NT2/D1 (cell line): ENCODE data around the gene ITGA2B.
"Not testable (repeated sequence)": the region's sequence is repeated elsewhere in the genome, so short reads cannot be mapped to it uniquely, and the experiment has no call there.

Source experiments
- DNase-seq: peaks from one replicate; pipeline ENCODE4 v3.0.0-alpha.2; 2011; ENCODE audit warnings: low read depth, low spot score
- H3K27me3 ChIP-seq: 2 replicates; pipeline ENCODE4 v1.6.0; 2011; ENCODE audit warnings: mild to moderate bottlenecking; ENCODE audit not compliant: insufficient read length, insufficient read depth
- H3K36me3 ChIP-seq: 2 replicates; pipeline ENCODE4 v1.6.1; 2011; ENCODE audit warnings: mild to moderate bottlenecking, low read length, mixed read lengths; ENCODE audit not compliant: insufficient read depth, insufficient read length
- H3K4me1 ChIP-seq: 2 replicates; pipeline ENCODE4 v1.5.1; 2011; ENCODE audit not compliant: insufficient read depth, insufficient read length
- H3K4me3 ChIP-seq: 2 replicates; pipeline ENCODE4 v1.5.1; 2011; ENCODE audit warnings: low read depth; ENCODE audit not compliant: insufficient read length
- H3K9ac ChIP-seq: 2 replicates; pipeline ENCODE4 v1.6.0; 2011; ENCODE audit warnings: low read depth; ENCODE audit not compliant: insufficient read length
- H3K9me3 ChIP-seq: 2 replicates; pipeline ENCODE4 v1.5.1; 2011; ENCODE audit warnings: mild to moderate bottlenecking, low read length; ENCODE audit not compliant: insufficient read depth
- SUZ12 ChIP-seq: IDR thresholded peaks from 2 replicates; pipeline ENCODE4 v1.6.1; 2011; ENCODE audit not compliant: insufficient read length, insufficient read depth; ENCODE audit errors: extremely low read depth
- YY1 ChIP-seq: IDR thresholded peaks from 2 replicates; pipeline ENCODE4 v1.6.1; 2011; ENCODE audit not compliant: insufficient read length, insufficient read depth
- ZNF274 ChIP-seq: IDR thresholded peaks from 2 replicates; pipeline ENCODE4 v1.6.1; 2011; ENCODE audit warnings: mild to moderate bottlenecking, low read depth, low read length

The ITGA2B gene

DNA sequence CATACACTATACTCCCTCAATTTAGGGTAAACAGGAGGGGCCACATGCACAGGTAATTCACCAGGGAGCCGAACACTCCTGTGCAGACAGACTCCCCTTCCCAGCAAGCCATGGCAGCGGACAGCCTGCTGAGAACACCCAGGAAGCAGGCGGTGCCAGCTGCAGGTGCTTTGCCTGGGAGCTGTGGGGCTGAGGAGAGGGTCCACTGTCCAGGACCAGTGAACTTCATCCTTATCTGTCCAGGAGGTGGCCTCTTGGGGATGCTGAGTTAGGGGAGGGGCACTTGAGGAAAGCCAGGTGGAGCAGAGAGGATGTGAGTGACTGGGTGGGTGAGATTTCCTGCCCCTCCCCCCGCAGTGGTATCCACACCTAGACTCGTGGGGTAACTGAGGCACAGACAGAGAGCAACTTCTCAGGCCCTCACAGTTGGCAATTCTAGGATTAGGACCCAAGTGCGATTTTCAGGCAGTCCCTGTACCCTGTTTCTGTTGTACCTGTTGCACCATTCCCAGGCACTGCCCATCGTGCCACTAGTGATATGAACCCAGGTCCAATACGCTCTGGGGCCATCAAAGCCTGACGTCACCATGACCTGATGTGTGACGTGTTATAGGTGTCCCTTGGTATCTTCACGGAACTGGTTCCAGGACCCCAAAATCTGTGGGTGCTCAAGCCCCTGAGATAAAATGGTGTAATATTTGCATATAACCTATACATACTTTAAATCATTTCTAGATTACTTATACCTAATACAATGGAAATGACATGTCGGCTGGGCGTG lies 43.2 kb downstream of the ITGA2B start:
- Histone ChIP-seq H3K36me3 (peaks cover 28% of the 10 kb centered on the region), H3K4me1 (peaks cover 6% of the 10 kb centered on the region), H3K4me3 (peak overlapping the region; percentile 94), H3K27me3 (peaks cover 29% of the 10 kb centered on the region), H3K9me3 (no peaks in the 10 kb centered on the region), H3K9ac (peak overlapping the region; percentile 53)
- DNase-seq, result no peak
- TF ChIP-seq SUZ12 (no peak), ZNF274 (no peak), YY1 (no peak)

DNA sequence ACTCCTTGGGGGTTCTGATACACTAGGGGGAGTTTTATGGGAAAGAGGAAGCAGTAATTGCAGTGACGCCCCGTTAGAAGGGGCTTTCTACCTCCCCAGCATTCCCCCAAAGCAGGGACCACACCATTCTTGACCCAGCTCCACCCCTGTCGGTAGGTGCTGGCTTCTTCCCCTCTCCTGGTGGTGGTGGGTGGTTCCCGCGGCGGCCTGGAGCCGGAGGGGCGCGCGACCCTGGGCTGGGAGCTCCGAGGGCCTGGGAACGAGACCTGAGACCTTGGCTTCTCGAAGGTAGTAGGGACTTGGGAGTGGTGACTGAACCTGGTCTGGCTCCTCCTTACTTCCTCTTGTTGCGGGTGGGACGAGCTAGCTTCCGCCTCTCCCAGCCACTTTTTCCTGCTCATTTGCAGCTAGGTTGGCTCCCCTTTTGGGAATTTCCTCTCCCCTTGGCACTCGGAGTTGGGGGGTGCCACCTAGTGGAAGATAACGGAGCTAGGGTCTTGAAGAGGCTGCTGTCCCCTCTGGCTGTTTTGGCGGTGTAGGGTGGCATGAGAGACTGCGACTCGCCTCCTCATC lies 43.9 kb downstream of the ITGA2B start:
- no peak for TF ChIP-seq SUZ12
- no peak for TF ChIP-seq ZNF274
- no peak for TF ChIP-seq YY1
- H3K9me3 ChIP-seq, result no peaks in the 10 kb centered on the region
- peak overlapping the region; percentile 94 for H3K9ac ChIP-seq
- peaks cover 31% of the 10 kb centered on the region for H3K27me3 ChIP-seq
- H3K4me1 ChIP-seq, result peaks cover 6% of the 10 kb centered on the region
- peaks cover 21% of the 10 kb centered on the region for H3K36me3 ChIP-seq
- peak; percentile 67 for DNase-seq
- H3K4me3 ChIP-seq, result peak overlapping the region; percentile 94

DNA sequence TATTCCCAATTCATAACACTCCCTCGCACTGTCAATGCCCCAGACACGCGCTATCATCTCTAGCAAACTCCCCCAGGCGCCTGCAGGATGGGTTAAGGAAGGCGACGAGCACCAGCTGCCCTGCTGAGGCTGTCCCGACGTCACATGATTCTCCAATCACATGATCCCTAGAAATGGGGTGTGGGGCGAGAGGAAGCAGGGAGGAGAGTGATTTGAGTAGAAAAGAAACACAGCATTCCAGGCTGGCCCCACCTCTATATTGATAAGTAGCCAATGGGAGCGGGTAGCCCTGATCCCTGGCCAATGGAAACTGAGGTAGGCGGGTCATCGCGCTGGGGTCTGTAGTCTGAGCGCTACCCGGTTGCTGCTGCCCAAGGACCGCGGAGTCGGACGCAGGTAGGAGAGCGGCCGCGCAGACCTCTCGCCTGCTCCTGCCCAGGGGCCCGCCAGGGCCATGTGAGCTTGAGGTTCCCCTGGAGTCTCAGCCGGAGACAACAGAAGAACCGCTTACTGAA lies 44.5 kb downstream of the ITGA2B start, which contains the start of gene GRN:
GRN (plus strand) TSS at position 364 of the 515 bp plus-strand sequence. CDS start 3,863 bp downstream, outside the sequence.
- H3K27me3 ChIP-seq, result peaks cover 33% of the 10 kb centered on the region
- H3K9me3 ChIP-seq, result no peaks in the 10 kb centered on the region
- TF ChIP-seq YY1 (no peak), SUZ12 (no peak), ZNF274 (no peak)
- H3K9ac ChIP-seq, result peak within 1 kb of the TSS; percentile 94
- H3K4me3 ChIP-seq, result peak within 1 kb of the TSS; percentile 94
- DNase-seq, result peak; percentile 95
- peaks cover 6% of the 10 kb centered on the region for H3K4me1 ChIP-seq
- peaks cover 16% of the 10 kb centered on the region for H3K36me3 ChIP-seq

DNA sequence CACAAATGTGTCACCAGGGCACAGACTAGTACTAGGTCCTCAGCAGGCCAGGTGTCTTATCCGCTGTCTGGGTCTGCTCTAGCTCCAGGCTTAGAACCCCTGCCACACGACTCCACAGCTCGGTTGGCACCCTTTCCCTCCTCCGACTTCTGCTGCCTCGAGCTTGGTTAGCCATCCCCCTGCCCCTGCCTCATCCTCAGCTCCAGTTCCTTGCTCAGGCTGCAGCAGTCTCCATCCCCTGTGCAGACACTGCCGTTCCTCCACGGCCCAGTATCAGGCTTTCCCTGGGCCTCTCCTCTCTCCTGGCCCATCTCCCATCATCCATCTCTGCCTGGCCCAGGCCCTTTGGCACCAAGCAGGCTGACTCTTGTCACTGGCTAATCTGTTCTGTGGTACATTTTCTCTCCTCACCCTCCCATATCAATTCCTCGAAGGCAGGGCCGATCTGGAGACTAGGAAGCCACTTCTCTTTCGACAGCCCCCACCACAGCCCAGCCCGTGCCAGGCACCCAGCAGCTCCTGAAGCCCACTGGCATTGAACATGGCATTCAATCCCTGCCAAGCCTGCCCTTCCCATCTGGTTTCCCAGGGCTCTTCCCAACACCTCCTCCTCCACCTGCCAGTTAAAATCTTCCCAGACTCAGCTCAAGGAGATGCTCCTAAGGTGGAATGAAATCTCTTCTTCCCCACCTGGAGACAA lies 45.8 kb downstream of the ITGA2B start:
- Histone ChIP-seq H3K4me1 (peaks cover 6% of the 10 kb centered on the region), H3K36me3 (peaks cover 2% of the 10 kb centered on the region), H3K9me3 (no peaks in the 10 kb centered on the region), H3K27me3 (peaks cover 33% of the 10 kb centered on the region), H3K4me3 (no peak overlapping the region), H3K9ac (peak overlapping the region; percentile 43)
- TF ChIP-seq SUZ12 (no peak), ZNF274 (no peak), YY1 (no peak)
- no peak for DNase-seq

DNA sequence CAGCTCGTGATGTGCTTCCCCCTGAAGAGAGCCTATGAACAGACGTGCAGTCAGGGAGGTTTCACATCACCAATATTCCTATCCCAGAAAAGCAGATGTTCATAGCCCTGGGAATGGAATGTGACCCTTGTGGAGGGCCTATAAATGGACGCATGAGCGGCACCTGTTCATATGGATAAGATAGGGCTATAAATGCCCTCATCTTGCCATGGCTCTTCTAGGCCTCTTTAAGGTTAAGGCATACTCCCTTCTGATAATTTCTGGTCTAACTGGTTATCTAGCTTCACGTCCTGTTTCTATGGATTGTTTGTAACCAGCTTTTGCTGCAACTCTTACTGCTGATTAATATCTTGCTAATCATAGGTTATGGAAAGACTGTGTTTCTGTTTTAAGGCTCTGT lies 48.9 kb downstream of the ITGA2B start:
- not testable (repeated sequence) for DNase-seq, H3K9me3 ChIP-seq, H3K4me3 ChIP-seq, H3K9ac ChIP-seq, H3K4me1 ChIP-seq, H3K36me3 ChIP-seq
- peaks cover 33% of the 10 kb centered on the region for H3K27me3 ChIP-seq

DNA sequence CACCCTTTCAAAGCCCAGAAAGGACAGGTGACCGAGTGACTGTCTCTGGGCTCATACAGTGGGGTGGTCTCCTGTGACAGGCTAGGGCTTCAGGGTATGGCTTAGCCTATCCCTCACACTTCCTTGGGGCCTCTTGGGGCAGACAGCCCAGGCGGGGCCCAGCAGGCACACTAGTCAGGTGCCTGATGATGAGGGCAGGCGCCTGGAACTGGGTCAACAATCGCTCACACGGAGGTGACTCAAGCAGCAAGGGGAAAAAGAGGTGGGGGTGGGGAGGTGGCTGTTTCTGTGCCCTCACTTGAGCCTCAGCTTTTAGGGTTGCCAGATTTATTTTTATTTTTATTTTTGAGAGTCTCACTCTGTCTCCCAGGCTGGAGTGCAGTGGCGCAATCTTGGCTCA lies 50.7 kb downstream of the ITGA2B start:
- H3K27me3 ChIP-seq, result peaks cover 26% of the 10 kb centered on the region
- H3K4me1 ChIP-seq, result peaks cover 4% of the 10 kb centered on the region
- H3K9me3 ChIP-seq, result no peaks in the 10 kb centered on the region
- no peak for TF ChIP-seq SUZ12
- no peak for TF ChIP-seq YY1
- no peak for TF ChIP-seq ZNF274
- no peaks in the 10 kb centered on the region for H3K36me3 ChIP-seq
- no peak overlapping the region for H3K9ac ChIP-seq
- DNase-seq, result no peak
- no peak overlapping the region for H3K4me3 ChIP-seq

DNA sequence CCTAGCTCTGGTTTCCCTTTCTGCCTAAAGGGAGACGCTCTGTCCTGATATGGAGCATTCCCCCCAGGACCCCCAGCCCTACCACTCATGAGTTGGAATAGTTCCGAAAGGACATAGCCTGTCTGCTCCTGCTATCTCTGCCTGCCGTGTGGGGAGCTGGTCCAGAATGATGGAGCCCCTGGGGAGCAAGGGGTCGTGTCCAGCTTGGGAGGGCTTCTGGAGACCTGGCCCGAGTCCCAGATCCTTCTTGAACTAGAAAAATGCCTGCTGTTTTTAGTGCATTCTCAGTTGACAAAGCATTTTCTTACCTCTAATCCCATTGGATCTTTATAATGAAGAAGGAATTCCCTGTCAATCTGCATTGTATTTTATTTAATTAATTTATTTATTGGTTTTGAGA lies 53.5 kb downstream of the ITGA2B start:
- Histone ChIP-seq H3K9me3 (no peaks in the 10 kb centered on the region), H3K36me3 (no peaks in the 10 kb centered on the region), H3K4me1 (peaks cover 4% of the 10 kb centered on the region), H3K4me3 (no peak overlapping the region), H3K27me3 (peaks cover 4% of the 10 kb centered on the region), H3K9ac (no peak overlapping the region)
- no peak for TF ChIP-seq ZNF274
- TF ChIP-seq YY1, result no peak
- TF ChIP-seq SUZ12, result no peak
- DNase-seq, result no peak
